ENCODE results near the gene CYFIP2.

Gene CYFIP2

DNA sequence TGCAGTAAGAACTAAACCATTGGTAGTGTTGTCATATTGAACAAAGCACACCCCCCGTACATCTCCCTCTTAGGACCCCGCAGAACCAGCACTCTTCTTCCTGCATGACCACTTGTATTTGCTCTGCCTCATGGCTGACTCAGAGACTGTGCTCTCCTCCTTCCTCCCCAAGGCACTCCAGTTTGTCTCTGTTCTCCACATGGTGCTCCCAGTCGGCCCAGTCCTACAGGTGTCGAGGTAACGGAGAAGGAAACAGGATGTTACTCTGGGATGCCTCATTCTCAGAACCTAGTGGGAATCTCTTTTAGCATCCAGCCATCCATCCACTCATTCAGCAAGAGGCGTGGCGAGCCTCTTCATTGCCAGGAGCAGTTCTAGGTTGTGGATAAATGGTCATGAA is 97.1 kb downstream of the CYFIP2 start (continued):
- TF ChIP-seq, protein P1, sequence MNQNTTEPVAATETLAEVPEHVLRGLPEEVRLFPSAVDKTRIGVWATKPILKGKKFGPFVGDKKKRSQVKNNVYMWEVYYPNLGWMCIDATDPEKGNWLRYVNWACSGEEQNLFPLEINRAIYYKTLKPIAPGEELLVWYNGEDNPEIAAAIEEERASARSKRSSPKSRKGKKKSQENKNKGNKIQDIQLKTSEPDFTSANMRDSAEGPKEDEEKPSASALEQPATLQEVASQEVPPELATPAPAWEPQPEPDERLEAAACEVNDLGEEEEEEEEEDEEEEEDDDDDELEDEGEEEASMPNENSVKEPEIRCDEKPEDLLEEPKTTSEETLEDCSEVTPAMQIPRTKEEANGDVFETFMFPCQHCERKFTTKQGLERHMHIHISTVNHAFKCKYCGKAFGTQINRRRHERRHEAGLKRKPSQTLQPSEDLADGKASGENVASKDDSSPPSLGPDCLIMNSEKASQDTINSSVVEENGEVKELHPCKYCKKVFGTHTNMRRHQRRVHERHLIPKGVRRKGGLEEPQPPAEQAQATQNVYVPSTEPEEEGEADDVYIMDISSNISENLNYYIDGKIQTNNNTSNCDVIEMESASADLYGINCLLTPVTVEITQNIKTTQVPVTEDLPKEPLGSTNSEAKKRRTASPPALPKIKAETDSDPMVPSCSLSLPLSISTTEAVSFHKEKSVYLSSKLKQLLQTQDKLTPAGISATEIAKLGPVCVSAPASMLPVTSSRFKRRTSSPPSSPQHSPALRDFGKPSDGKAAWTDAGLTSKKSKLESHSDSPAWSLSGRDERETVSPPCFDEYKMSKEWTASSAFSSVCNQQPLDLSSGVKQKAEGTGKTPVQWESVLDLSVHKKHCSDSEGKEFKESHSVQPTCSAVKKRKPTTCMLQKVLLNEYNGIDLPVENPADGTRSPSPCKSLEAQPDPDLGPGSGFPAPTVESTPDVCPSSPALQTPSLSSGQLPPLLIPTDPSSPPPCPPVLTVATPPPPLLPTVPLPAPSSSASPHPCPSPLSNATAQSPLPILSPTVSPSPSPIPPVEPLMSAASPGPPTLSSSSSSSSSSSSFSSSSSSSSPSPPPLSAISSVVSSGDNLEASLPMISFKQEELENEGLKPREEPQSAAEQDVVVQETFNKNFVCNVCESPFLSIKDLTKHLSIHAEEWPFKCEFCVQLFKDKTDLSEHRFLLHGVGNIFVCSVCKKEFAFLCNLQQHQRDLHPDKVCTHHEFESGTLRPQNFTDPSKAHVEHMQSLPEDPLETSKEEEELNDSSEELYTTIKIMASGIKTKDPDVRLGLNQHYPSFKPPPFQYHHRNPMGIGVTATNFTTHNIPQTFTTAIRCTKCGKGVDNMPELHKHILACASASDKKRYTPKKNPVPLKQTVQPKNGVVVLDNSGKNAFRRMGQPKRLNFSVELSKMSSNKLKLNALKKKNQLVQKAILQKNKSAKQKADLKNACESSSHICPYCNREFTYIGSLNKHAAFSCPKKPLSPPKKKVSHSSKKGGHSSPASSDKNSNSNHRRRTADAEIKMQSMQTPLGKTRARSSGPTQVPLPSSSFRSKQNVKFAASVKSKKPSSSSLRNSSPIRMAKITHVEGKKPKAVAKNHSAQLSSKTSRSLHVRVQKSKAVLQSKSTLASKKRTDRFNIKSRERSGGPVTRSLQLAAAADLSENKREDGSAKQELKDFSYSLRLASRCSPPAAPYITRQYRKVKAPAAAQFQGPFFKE (tag by site-specific recombination; IDR thresholded peaks at IDR 0.05; ENCODE audit: borderline replicate concordance), result no peak
- TF ChIP-seq, protein P2, sequence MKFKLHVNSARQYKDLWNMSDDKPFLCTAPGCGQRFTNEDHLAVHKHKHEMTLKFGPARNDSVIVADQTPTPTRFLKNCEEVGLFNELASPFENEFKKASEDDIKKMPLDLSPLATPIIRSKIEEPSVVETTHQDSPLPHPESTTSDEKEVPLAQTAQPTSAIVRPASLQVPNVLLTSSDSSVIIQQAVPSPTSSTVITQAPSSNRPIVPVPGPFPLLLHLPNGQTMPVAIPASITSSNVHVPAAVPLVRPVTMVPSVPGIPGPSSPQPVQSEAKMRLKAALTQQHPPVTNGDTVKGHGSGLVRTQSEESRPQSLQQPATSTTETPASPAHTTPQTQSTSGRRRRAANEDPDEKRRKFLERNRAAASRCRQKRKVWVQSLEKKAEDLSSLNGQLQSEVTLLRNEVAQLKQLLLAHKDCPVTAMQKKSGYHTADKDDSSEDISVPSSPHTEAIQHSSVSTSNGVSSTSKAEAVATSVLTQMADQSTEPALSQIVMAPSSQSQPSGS (tag by site-specific recombination; IDR thresholded peaks at IDR 0.05; ENCODE audit: low read depth), result no peak

DNA sequence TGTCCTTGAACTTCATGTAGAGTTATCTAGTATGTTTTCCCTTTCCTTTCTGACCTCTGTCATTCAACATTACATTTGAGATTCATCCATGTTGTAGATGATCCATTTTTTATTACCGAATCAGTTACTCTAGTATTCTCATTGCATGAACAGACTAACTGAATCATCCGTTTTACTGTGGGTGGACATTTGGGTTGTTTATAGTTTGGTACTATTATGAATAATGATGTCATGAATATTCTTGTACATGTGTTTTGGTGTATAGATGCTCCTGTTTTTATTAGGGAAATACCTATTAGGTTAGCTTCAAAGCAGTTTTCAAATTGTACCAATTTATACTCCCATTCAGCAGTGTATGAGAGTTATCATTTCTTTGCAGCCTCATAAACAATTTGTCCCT is 99.8 kb downstream of the CYFIP2 start:
- Histone ChIP-seq H3K4me3 (ENCODE audit: low read depth, low read length) (no peak overlapping the region), H3K4me1 (ENCODE audit: control insufficient read depth, insufficient read depth, low read length) (no peaks in the 10 kb centered on the region), H3K27ac (ENCODE audit: extremely low read depth, low read depth, low read length) (no peak overlapping the region), H3K9me3 (ENCODE audit: control insufficient read depth, insufficient read depth, low read depth, low read length) (no peaks in the 10 kb centered on the region), H3K36me3 (ENCODE audit: control insufficient read depth in 2 of 2, insufficient read depth in 1 of 2, low read length in 2 of 2) (peaks cover 25 to 80% of the 10 kb centered on the region in 2 experiments; a peak in 2 of 3 replicates)
- ChIA-PET POLR2A (no interaction called here), CTCF (interaction anchor here (0.6 kb wide), 1 partner anchor 290 kb away, joined by 5 read pairs; no protein-coding TSS in a partner anchor)
- TF ChIP-seq, protein P2 (tag by site-specific recombination; IDR thresholded peaks at IDR 0.05; ENCODE audit: low read depth), result peak; percentile 77
- TF ChIP-seq, protein P3, sequence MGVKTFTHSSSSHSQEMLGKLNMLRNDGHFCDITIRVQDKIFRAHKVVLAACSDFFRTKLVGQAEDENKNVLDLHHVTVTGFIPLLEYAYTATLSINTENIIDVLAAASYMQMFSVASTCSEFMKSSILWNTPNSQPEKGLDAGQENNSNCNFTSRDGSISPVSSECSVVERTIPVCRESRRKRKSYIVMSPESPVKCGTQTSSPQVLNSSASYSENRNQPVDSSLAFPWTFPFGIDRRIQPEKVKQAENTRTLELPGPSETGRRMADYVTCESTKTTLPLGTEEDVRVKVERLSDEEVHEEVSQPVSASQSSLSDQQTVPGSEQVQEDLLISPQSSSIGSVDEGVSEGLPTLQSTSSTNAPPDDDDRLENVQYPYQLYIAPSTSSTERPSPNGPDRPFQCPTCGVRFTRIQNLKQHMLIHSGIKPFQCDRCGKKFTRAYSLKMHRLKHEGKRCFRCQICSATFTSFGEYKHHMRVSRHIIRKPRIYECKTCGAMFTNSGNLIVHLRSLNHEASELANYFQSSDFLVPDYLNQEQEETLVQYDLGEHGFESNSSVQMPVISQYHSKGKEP (tag by site-specific recombination; IDR thresholded peaks at IDR 0.05), result no peak

DNA sequence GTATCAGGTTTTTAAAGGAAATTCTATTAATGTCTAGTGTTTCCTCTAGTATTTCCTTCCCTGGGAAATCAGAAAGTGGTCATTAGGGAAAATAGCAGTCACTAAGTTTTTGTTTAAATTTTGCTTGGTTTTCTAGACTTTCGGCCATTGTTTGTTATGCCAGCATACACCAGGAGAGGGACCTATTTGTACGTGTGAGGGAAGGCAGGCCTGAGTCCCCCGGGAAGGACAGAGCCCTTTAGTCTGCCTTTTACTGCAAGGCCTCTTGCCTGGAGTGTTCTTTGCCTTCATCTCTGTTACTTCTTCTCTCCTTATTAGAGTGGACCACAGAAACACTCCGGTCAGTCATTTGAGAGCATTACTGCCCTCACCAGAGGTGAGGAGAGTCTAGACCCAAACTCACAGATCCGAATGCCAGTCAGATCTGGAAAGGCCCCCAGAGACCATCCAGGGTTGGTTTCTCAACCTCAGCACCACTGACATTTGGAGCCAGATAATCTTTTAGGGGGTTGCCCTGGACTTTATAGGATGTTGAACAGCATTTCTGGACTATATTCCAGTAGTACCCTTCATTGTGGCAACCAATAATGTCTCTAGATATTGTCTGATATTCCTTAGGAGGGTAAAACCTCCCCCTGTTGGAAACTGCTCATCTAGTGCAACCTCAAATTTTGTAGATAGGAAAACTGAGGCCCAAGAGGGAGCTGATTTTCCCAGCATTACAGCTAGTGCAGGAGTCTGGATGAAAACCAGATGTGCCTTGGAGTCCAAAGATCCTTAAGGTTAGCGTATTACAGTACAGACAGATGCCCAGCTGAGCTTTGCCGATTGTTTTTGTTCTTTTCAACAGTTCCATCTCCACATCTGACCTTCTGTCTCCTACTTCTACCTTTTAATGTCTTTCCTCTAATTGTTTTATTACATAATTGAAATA is 101.1 kb downstream of the CYFIP2 start:
- POLR2A ChIA-PET, result no interaction called here
- H3K4me3 ChIP-seq (ENCODE audit: low read depth, low read length), result no peak overlapping the region
- peaks cover 24 to 78% of the 10 kb centered on the region in 2 experiments for H3K36me3 ChIP-seq (ENCODE audit: control insufficient read depth in 2 of 2, insufficient read depth in 1 of 2, low read length in 2 of 2)

More for the DNA sequence above, 101.1 kb downstream of the CYFIP2 start:
- no peak overlapping the region for H3K27ac ChIP-seq (ENCODE audit: extremely low read depth, low read depth, low read length)
- CTCF ChIA-PET, result interaction anchor here (0.7 kb wide), 1 partner anchor 104 kb away, joined by 4 read pairs; no protein-coding TSS in a partner anchor
- H3K9me3 ChIP-seq (ENCODE audit: control insufficient read depth, insufficient read depth, low read depth, low read length), result no peaks in the 10 kb centered on the region
- TF ChIP-seq ZNF654 (tag by site-specific recombination; IDR thresholded peaks at IDR 0.05; ENCODE audit: low read depth), result peak; percentile 33
- TF ChIP-seq, protein P4, sequence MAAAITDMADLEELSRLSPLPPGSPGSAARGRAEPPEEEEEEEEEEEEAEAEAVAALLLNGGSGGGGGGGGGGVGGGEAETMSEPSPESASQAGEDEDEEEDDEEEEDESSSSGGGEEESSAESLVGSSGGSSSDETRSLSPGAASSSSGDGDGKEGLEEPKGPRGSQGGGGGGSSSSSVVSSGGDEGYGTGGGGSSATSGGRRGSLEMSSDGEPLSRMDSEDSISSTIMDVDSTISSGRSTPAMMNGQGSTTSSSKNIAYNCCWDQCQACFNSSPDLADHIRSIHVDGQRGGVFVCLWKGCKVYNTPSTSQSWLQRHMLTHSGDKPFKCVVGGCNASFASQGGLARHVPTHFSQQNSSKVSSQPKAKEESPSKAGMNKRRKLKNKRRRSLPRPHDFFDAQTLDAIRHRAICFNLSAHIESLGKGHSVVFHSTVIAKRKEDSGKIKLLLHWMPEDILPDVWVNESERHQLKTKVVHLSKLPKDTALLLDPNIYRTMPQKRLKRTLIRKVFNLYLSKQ (tag by site-specific recombination; IDR thresholded peaks at IDR 0.05; ENCODE audit: borderline replicate concordance), result no peak
- no peaks in the 10 kb centered on the region for H3K4me1 ChIP-seq (ENCODE audit: control insufficient read depth, insufficient read depth, low read length)
